ENCODE data around the gene CHD3.

CHD3 gene

GRCh38 chr17:7882068-7882467 is 6.5 kb upstream of the CHD3 start:
- TF ChIP-seq CTCF (IDR thresholded peaks at IDR 0.05), result no peak

- TF ChIP-seq CTCF (IDR thresholded peaks at IDR 0.05), result no peak
Measured at GRCh38 chr17:7882629-7883028, 6.0 kb upstream of the CHD3 start.

- no peak for TF ChIP-seq CTCF (IDR thresholded peaks at IDR 0.05)
Measured at GRCh38 chr17:7883781-7884386, 4.7 kb upstream of the CHD3 start.

- TF ChIP-seq CTCF (IDR thresholded peaks at IDR 0.05), result no peak
Measured at GRCh38 chr17:7884581-7885366, 3.8 kb upstream of the CHD3 start.

GRCh38 chr17:7885367-7886226 is 3.0 kb upstream of the CHD3 start:
- TF ChIP-seq CTCF (IDR thresholded peaks at IDR 0.05), result no peak

GRCh38 chr17:7886227-7887037 is 2.2 kb upstream of the CHD3 start:
- no peak; the same call in 1 of the 2 replicates for TF ChIP-seq CTCF (IDR thresholded peaks at IDR 0.05)

GRCh38 chr17:7887038-7887481 is 1.5 kb upstream of the CHD3 start:
- TF ChIP-seq CTCF (IDR thresholded peaks at IDR 0.05), result no peak; the same call in 1 of the 2 replicates
